Adrenal gland (tissue), 5 donors: Measurements from ENCODE around the gene COL18A1.

Experiments
- CTCF ChIP-seq, 6 experiments: fragments of 450-650 bp in 4 of 6; fragments of 200-600 bp in 2 of 6; sonication (generic) in 1 of 6; IDR thresholded peaks; 1 replicate in 5 of 6; 2 replicates in 1 of 6; pipeline versions ENCODE4 v1.5.1 to v1.8.0; 2016 to 2021; ENCODE audit warnings: antibody characterized with exemption in 6 of 6, mild to moderate bottlenecking in 2 of 6, moderate library complexity in 1 of 6
- POLR2A ChIP-seq, 2 donors: fragments of 450-650 bp; IDR thresholded peaks; one replicate each; pipeline ENCODE4 v1.6.1; 2017; ENCODE audit warnings: antibody characterized with exemption in 2 of 2, mild to moderate bottlenecking in 2 of 2, moderate library complexity in 1 of 2
- donor health status: DM: no; HTN: no; CAD: no.

GRCh38 chr21:45401916-45402900, 2.8 kb upstream of the COL18A1 start:
- TF ChIP-seq POLR2A (IDR thresholded peaks at IDR 0.05) (no peak), CTCF (IDR thresholded peaks at IDR 0.05) (no peak)
